HepG2 (cell line): ENCODE results near the gene COG5.

Source experiments
- IKZF4 ChIP-seq: sonication (generic); formaldehyde crosslinking; IDR thresholded peaks from 2 replicates; pipeline ENCODE4 v1.5.1; 2020; ENCODE audit warnings: borderline replicate concordance, mild to moderate bottlenecking, low read depth, missing genetic modification reagents; ENCODE audit errors: not compliant biosample characterization
- SMC3 ChIP-seq: IDR thresholded peaks from 2 replicates; pipeline ENCODE4 v1.6.1; 2011; ENCODE audit warnings: low read length, improper control_type of control experiment
- SUZ12 ChIP-seq: fragments of 150-350 bp; IDR thresholded peaks from 2 replicates; pipeline ENCODE4 v1.6.1; 2014; ENCODE audit warnings: low read depth, low read length
- ZBTB42 ChIP-seq: sonication (generic); formaldehyde crosslinking; IDR thresholded peaks from 2 replicates; pipeline ENCODE4 v1.5.0; 2020; ENCODE audit warnings: mild to moderate bottlenecking, missing genetic modification reagents
- ZFP36L1 ChIP-seq: sonication (generic); formaldehyde crosslinking; IDR thresholded peaks from 2 replicates; pipeline ENCODE4 v1.8.0; 2022; ENCODE audit warnings: mild to moderate bottlenecking, missing genetic modification reagents, moderate library complexity
- TF ChIP-seq, protein P1 (sequence below): sonication (generic); formaldehyde crosslinking; IDR thresholded peaks from 2 replicates; pipeline ENCODE4 v1.4.0; 2020; ENCODE audit warnings: missing genetic modification reagents, mild to moderate bottlenecking, borderline replicate concordance

DNA sequence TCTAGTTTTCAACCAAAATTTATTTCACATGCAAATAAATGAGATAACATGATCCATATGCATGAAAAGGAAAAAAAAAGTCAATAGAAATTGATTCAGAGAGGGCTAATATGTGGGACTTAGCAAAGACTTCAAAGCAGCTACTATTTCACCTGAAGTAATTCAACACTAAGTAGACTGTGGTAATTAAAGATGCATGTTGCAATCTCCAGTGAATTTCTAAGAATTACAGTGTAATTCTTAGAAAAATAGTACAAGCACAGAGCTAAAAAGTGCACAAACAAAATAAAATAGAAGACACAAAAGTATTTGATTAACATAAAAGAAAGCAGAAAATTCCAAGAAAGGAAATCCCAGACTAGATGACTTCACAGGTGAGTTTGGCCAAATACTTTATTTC is 68.2 kb downstream of the COG5 start:
- TF ChIP-seq ZFP36L1 (no peak), ZBTB42 (no peak), SMC3 (no peak), SUZ12 (no peak), IKZF4 (CRISPR knock-in tag) (no peak)
- TF ChIP-seq, protein P1, sequence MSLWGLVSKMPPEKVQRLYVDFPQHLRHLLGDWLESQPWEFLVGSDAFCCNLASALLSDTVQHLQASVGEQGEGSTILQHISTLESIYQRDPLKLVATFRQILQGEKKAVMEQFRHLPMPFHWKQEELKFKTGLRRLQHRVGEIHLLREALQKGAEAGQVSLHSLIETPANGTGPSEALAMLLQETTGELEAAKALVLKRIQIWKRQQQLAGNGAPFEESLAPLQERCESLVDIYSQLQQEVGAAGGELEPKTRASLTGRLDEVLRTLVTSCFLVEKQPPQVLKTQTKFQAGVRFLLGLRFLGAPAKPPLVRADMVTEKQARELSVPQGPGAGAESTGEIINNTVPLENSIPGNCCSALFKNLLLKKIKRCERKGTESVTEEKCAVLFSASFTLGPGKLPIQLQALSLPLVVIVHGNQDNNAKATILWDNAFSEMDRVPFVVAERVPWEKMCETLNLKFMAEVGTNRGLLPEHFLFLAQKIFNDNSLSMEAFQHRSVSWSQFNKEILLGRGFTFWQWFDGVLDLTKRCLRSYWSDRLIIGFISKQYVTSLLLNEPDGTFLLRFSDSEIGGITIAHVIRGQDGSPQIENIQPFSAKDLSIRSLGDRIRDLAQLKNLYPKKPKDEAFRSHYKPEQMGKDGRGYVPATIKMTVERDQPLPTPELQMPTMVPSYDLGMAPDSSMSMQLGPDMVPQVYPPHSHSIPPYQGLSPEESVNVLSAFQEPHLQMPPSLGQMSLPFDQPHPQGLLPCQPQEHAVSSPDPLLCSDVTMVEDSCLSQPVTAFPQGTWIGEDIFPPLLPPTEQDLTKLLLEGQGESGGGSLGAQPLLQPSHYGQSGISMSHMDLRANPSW (CRISPR knock-in tag): no peak
